Measurements from ENCODE around the gene UBAC1.

GRCh38 chr9:135945969-135946368 lies 15.2 kb downstream of the UBAC1 start:
- TF ChIP-seq, protein P1, sequence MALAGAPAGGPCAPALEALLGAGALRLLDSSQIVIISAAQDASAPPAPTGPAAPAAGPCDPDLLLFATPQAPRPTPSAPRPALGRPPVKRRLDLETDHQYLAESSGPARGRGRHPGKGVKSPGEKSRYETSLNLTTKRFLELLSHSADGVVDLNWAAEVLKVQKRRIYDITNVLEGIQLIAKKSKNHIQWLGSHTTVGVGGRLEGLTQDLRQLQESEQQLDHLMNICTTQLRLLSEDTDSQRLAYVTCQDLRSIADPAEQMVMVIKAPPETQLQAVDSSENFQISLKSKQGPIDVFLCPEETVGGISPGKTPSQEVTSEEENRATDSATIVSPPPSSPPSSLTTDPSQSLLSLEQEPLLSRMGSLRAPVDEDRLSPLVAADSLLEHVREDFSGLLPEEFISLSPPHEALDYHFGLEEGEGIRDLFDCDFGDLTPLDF (CRISPR knock-in tag; IDR thresholded peaks at IDR 0.05): no peak
- no peak for TF ChIP-seq NR3C1 (CRISPR knock-in tag; conservative IDR thresholded peaks at IDR 0.05; ENCODE audit: low read depth)
- TF ChIP-seq, protein P2, sequence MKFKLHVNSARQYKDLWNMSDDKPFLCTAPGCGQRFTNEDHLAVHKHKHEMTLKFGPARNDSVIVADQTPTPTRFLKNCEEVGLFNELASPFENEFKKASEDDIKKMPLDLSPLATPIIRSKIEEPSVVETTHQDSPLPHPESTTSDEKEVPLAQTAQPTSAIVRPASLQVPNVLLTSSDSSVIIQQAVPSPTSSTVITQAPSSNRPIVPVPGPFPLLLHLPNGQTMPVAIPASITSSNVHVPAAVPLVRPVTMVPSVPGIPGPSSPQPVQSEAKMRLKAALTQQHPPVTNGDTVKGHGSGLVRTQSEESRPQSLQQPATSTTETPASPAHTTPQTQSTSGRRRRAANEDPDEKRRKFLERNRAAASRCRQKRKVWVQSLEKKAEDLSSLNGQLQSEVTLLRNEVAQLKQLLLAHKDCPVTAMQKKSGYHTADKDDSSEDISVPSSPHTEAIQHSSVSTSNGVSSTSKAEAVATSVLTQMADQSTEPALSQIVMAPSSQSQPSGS (CRISPR knock-in tag; IDR thresholded peaks at IDR 0.05; ENCODE audit: borderline replicate concordance, low read depth): no peak
- TF ChIP-seq, protein P3, sequence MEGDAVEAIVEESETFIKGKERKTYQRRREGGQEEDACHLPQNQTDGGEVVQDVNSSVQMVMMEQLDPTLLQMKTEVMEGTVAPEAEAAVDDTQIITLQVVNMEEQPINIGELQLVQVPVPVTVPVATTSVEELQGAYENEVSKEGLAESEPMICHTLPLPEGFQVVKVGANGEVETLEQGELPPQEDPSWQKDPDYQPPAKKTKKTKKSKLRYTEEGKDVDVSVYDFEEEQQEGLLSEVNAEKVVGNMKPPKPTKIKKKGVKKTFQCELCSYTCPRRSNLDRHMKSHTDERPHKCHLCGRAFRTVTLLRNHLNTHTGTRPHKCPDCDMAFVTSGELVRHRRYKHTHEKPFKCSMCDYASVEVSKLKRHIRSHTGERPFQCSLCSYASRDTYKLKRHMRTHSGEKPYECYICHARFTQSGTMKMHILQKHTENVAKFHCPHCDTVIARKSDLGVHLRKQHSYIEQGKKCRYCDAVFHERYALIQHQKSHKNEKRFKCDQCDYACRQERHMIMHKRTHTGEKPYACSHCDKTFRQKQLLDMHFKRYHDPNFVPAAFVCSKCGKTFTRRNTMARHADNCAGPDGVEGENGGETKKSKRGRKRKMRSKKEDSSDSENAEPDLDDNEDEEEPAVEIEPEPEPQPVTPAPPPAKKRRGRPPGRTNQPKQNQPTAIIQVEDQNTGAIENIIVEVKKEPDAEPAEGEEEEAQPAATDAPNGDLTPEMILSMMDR (IDR thresholded peaks at IDR 0.05): no peak
- TF ChIP-seq CBFB (CRISPR knock-in tag; IDR thresholded peaks at IDR 0.05; ENCODE audit: low read depth): no peak
- no peak for TF ChIP-seq TCF7 (CRISPR knock-in tag; IDR thresholded peaks at IDR 0.05; ENCODE audit: low read depth)
- no peak for TF ChIP-seq TEAD4 (CRISPR knock-in tag; IDR thresholded peaks at IDR 0.05)
- TF ChIP-seq FOXP4 (CRISPR knock-in tag; IDR thresholded peaks at IDR 0.05): no peak
- TF ChIP-seq, protein P4, sequence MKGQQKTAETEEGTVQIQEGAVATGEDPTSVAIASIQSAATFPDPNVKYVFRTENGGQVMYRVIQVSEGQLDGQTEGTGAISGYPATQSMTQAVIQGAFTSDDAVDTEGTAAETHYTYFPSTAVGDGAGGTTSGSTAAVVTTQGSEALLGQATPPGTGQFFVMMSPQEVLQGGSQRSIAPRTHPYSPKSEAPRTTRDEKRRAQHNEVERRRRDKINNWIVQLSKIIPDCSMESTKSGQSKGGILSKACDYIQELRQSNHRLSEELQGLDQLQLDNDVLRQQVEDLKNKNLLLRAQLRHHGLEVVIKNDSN (CRISPR knock-in tag; IDR thresholded peaks at IDR 0.05): no peak
- TF ChIP-seq JUN (CRISPR knock-in tag; IDR thresholded peaks at IDR 0.05): no peak
- no peak for TF ChIP-seq ZNF263 (CRISPR knock-in tag; IDR thresholded peaks at IDR 0.05; ENCODE audit: low read depth)

Data from WTC11 (cell line).